Spinal cord (tissue), 10 donors: ENCODE results near the gene TBRG4. TPM values are rescaled to one million over a fixed set of nuclear protein-coding genes. Genes with fewer than 3 reads are reported as not detected.

Experiments
- DNase-seq, 6 donors: peaks; one replicate each; pipeline versions ENCODE4 v3.0.0 to v3.0.0-alpha.2; 2013 to 2015; ENCODE audit warnings: low spot score in 6 of 6, low read depth in 4 of 6
- H3K27ac ChIP-seq: one replicate; pipeline ENCODE4 v1.5.1; 2013; ENCODE audit warnings: low read depth, low read length, control low read depth
- H3K27me3 ChIP-seq: one replicate; pipeline ENCODE4 v1.6.1; 2013; ENCODE audit warnings: low read length; ENCODE audit not compliant: control insufficient read depth, insufficient read depth
- H3K36me3 ChIP-seq: one replicate; pipeline ENCODE4 v1.6.1; 2013; ENCODE audit warnings: low read length; ENCODE audit not compliant: control insufficient read depth, insufficient read depth
- H3K4me1 ChIP-seq: one replicate; pipeline ENCODE4 v1.6.1; 2013; ENCODE audit warnings: low read length; ENCODE audit not compliant: control insufficient read depth, insufficient read depth
- H3K4me3 ChIP-seq: one replicate; pipeline ENCODE4 v1.5.1; 2013; ENCODE audit warnings: low read depth, low read length, control low read depth
- H3K9me3 ChIP-seq: one replicate; pipeline ENCODE4 v1.6.1; 2013; ENCODE audit warnings: low read length; ENCODE audit not compliant: control insufficient read depth, insufficient read depth
- WGBS: methylation state at CpG from one replicate; pipeline ENCODE4 v1.1.5; 2013; ENCODE audit warnings: missing lambda C conversion rate; ENCODE audit not compliant: insufficient coverage; 5-methylcytosine and 5-hydroxymethylcytosine counted together
- polyA plus RNA-seq, 2 donors: library from polyadenylated mRNA; unstranded; fragments of 120-200 nt; gene quantifications; one replicate each; pipeline ENCODE4 v1.2.1, GENCODE V29; 2013; ENCODE audit not compliant: insufficient read length in 2 of 2
- total RNA-seq, 2 donors: library from RNA; depleted of rRNA in 1 of 2; stranded (reverse); fragments of 120-200 nt in 1 of 2; fragments of >200 nt in 1 of 2; gene quantifications; one replicate each; pipeline versions ENCODE4 v1.2.3 to v1.2.4, GENCODE V29; 2013 to 2014
- donor health status: healthy.

The TBRG4 gene
- total and polyA plus RNA-seq, 4 donors = 34.4 to 50.3 (median 43.6) TPM

DNA sequence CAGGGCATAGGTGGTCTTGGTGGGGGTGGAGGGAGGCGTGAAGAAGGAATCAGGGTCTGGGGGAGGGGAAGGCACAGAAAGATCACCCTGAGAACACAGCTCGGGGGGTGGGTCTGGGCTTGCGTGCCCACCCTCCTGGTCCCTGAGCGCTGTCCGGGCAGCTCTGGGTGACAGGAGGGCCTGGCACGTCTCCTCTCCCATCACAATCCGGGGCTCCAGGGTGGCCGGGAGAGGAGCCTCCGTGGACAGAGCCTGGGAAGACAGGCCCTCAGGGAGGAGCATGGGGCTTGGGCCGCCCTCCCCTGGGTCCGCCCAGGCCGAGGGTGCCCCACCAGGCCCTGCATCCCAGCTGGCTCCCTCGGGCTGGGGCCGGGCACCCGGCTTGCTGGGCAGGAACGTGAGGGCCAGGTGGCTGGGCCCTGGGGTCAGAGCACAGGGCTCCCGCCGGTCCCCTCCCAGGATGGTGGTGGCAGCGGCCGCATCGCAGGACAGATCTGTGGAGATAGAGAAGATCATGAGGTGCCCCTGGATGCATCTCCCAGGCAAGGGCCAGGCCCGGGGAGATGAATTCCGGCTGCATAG is 25.8 kb downstream of the TBRG4 start:
- H3K27me3 ChIP-seq = no peaks in the 10 kb centered on the region
- 89% methylated on average over 19 of the region's 23 CpGs for WGBS
- H3K4me1 ChIP-seq = peaks cover 71% of the 10 kb centered on the region
- H3K4me3 ChIP-seq = no peak overlapping the region
- H3K9me3 ChIP-seq = no peaks in the 10 kb centered on the region
- peaks cover 61% of the 10 kb centered on the region for H3K36me3 ChIP-seq
- no peak for DNase-seq
- H3K27ac ChIP-seq = no peak overlapping the region

- H3K4me1 ChIP-seq = peaks cover 75% of the 10 kb centered on the region
- peaks cover 68% of the 10 kb centered on the region for H3K36me3 ChIP-seq
- no peak for DNase-seq
- no peak overlapping the region for H3K4me3 ChIP-seq
- H3K9me3 ChIP-seq = no peaks in the 10 kb centered on the region
- H3K27me3 ChIP-seq = no peaks in the 10 kb centered on the region
- H3K27ac ChIP-seq = peak overlapping the region; percentile 75
- WGBS = 79% methylated on average over 21 of the region's 24 CpGs
Measured at GRCh38 chr7:45084901-45085618, 26.4 kb downstream of the TBRG4 start.

GRCh38 chr7:45084336-45084735 is 27.2 kb downstream of the TBRG4 start:
- peak in 3 of 6 donors; percentile 26 to 71 (median 57) for DNase-seq
- H3K9me3 ChIP-seq = no peaks in the 10 kb centered on the region
- H3K27me3 ChIP-seq = no peaks in the 10 kb centered on the region
- peaks cover 68% of the 10 kb centered on the region for H3K4me1 ChIP-seq
- H3K4me3 ChIP-seq = no peak overlapping the region
- H3K36me3 ChIP-seq = peaks cover 75% of the 10 kb centered on the region
- H3K27ac ChIP-seq = peak overlapping the region; percentile 75
- WGBS = 32% methylated on average over 4 of the region's 5 CpGs

DNA sequence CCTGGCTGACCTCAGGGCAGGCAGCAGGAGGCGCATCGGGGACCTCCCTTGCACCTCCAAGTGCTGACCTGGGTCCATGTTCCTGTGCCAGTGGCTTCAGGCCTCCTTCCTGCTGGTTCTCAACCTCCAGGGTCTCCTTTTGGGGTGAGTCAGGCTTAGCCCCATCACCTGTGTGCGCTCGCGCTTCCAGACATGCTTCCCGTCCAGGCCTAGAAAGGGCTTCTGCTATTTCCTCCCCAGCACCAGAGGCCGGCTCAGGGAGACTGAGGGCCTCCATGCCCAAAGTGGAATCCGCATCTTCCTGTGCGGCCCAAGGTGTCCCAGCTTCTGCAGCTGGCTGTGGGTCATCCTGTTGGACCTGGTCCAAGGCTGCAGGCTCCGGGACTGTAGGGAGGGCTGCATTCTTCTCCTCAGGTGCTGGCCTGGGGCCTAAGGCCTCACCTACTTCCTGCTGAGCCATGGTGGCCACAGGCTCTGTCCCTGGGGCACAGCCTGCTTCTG is 28.6 kb downstream of the TBRG4 start:
- DNase-seq = no peak
- H3K4me1 ChIP-seq = peaks cover 57% of the 10 kb centered on the region

DNA sequence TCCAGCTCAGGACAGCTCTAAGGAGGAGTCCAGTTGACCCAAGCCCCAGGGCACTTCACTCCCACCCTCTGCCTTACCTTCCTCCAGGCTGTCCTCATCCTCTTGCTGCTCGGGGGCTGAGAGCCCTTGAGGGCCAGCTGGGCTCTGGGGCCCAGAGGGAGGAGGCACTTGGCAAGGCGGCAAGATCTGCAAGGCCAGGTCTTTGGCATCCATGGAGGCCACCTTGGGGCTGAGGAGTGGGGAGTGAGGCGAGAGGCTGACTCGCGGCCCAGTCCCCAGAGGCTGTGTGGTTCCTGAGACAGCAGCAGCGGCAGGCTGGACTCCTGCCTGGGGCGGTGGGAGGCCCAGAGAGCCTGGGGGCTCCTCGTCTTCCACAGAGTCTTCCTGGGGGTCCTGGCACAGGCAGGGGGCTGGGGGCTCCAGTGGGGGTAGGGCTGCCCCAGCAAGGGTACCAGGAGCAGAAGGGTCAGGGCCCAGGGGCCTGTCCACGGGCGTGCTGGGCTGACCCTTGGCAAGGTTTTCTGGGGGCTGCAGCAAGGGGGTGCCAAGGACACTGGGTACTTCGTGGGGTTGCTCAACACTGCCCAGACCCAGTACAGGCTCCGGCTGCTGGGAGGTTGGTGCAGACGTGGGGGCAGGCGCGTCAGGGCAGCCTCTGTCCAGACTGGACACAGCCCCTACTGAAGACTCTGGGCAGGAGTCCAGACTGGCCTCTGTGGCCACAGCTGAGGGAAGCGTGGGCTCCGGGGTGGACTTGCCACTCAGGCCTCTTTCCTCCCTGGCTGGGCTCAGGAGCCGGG is 29.3 kb downstream of the TBRG4 start:
- H3K4me3 ChIP-seq = no peak overlapping the region
- H3K9me3 ChIP-seq = no peaks in the 10 kb centered on the region
- 83% methylated on average over 18 of the region's 18 CpGs for WGBS
- H3K27me3 ChIP-seq = no peaks in the 10 kb centered on the region
- no peak overlapping the region for H3K27ac ChIP-seq
- H3K4me1 ChIP-seq = peaks cover 51% of the 10 kb centered on the region
- peaks cover 83% of the 10 kb centered on the region for H3K36me3 ChIP-seq
- DNase-seq = no peak

More for the DNA sequence above, 28.6 kb downstream of the TBRG4 start:
- Histone ChIP-seq H3K4me3 (no peak overlapping the region), H3K36me3 (peaks cover 82% of the 10 kb centered on the region), H3K27ac (no peak overlapping the region), H3K9me3 (no peaks in the 10 kb centered on the region), H3K27me3 (no peaks in the 10 kb centered on the region)
- 85% methylated on average over 10 of the region's 10 CpGs for WGBS

DNA sequence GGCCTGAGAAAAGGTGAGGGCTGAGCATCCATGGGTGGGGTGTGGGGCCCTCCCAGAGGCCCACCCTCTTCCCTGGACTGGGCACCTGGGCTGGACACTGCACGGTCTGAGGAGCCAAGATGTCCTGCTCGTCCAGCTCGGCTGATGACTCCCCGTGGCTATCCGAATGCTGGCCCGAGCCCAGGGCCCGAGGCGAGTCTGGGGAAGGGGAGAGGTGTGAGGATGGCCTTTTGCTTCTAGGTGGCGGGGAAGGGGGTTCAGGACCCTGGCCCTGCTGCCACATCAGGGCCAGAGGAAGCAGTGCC is 29.9 kb downstream of the TBRG4 start:
- WGBS = 96% methylated on average over 9 of the region's 9 CpGs
- DNase-seq = no peak
- Histone ChIP-seq H3K36me3 (peaks cover 85% of the 10 kb centered on the region), H3K27me3 (no peaks in the 10 kb centered on the region), H3K4me1 (peaks cover 45% of the 10 kb centered on the region), H3K4me3 (no peak overlapping the region), H3K27ac (no peak overlapping the region), H3K9me3 (no peaks in the 10 kb centered on the region)

- H3K4me3 ChIP-seq = no peak overlapping the region
- peaks cover 86% of the 10 kb centered on the region for H3K36me3 ChIP-seq
- 93% methylated on average over 14 of the region's 14 CpGs for WGBS
- DNase-seq = no peak
- H3K27me3 ChIP-seq = no peaks in the 10 kb centered on the region
- no peaks in the 10 kb centered on the region for H3K9me3 ChIP-seq
- H3K4me1 ChIP-seq = peaks cover 41% of the 10 kb centered on the region
- no peak overlapping the region for H3K27ac ChIP-seq
Measured at GRCh38 chr7:45080958-45081669, 30.4 kb downstream of the TBRG4 start.

DNA sequence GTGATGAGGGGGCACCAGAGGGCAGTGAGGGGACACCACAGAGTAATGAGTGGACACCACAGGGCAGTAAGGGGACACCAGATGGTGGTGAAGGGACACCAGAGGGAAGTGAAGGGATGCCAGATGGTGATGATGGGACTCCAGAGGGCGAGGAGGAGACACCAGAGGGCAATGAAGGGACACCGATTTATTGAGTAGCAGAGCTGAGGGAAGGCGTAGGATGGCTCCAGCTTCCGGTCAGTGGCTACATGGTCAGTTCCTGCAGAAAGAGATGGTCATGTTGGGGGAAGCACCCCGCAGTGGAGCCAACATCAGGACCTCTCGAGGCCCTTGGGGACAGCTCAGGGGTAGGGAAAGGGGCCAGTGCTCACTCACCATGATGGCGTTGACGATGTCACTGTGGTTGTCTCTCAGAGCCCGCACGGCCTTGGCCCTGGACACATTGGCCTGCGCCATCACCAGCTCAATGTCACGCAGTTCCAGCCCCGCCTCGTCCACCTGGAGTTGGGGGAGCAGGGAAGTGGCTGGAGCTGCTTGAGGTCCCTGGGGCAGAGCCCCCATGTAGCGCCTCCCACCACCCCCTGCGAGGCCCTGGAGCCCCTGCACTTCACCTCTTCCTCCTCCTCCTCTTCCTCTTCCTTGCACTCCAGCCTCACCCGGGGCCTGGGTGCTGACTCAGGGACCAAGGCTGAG is 31.1 kb downstream of the TBRG4 start:
- no peak overlapping the region for H3K27ac ChIP-seq
- peaks cover 86% of the 10 kb centered on the region for H3K36me3 ChIP-seq

DNA sequence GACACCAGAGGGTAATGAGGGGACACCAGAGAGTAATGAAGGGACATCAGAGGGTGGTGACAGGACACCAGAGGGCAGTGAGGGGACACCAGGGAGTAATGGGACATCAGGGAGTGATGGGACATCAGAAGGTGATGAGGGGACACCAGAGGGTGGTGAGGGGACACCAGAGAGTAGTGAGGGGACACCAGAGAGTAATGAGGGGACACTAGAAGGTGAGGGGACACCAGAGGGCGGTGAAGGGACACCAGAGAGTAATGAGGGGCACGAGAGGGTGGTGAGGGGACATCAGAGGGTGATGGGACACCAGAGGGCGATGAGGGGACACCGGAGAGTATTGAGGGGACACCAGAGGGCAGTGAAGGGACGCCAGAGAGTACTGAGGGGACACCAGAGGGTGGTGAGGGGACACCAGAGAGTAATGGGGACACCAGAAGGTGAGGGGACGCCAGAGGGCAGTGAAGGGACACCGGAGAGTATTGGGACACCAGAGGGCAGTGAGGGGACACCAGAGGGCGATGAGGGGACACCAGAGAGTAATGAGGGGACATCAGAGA is 33.3 kb downstream of the TBRG4 start:
- H3K36me3 ChIP-seq = peaks cover 92% of the 10 kb centered on the region
- 84% methylated on average over 8 of the region's 8 CpGs for WGBS
- peaks cover 31% of the 10 kb centered on the region for H3K4me1 ChIP-seq
- H3K9me3 ChIP-seq = no peaks in the 10 kb centered on the region
- DNase-seq = no peak
- H3K4me3 ChIP-seq = no peak overlapping the region
- H3K27me3 ChIP-seq = no peaks in the 10 kb centered on the region
- no peak overlapping the region for H3K27ac ChIP-seq

More for the DNA sequence above, 31.1 kb downstream of the TBRG4 start:
- 94% methylated on average over 16 of the region's 17 CpGs for WGBS
- no peak for DNase-seq
- Histone ChIP-seq H3K9me3 (no peaks in the 10 kb centered on the region), H3K4me1 (peaks cover 34% of the 10 kb centered on the region), H3K4me3 (no peak overlapping the region), H3K27me3 (no peaks in the 10 kb centered on the region)
